Naive thymus-derived CD8-positive, alpha-beta T cell (primary cell): ENCODE data around the gene NUP188. TPM values are rescaled to one million over a fixed set of nuclear protein-coding genes. Genes with fewer than 3 reads are reported as not detected.
"Not testable (repeated sequence)": the region's sequence is repeated elsewhere in the genome, so short reads cannot be mapped to it uniquely, and the experiment has no call there.

Experiments
- ATAC-seq, 2 donors: fragments of 150-1000 bp; cut with Tn5 transposase in 1 of 2; sonication (Bioruptor Pico), chemical (Tn5 transposase) in 1 of 2; 1 replicate in 1 of 2; 2 replicates in 1 of 2; pipeline ENCODE4 v1.10.0; 2021; ENCODE audit warnings: mild to moderate bottlenecking in 2 of 2, moderate library complexity in 2 of 2
- POLR2A ChIA-PET: fragments of 350-600 bp; sonication (Branson Sonifier 250); formaldehyde crosslinking; loops from one replicate; lab custom pipeline; 2021; ENCODE audit warnings: antibody characterized with exemption; lab: Charles Lee
- DNase-seq, 10 donors: peaks; one replicate each; pipeline versions ENCODE4 v3.0.0 to v3.0.0-alpha.2; 2020 to 2022
- H3K27ac Mint-ChIP-seq, 10 donors: one replicate each; pipeline ENCODE4 v1.8.0; 2020 to 2022; ENCODE audit warnings: mild to moderate bottlenecking in 10 of 10, mixed read lengths in 10 of 10, moderate library complexity in 4 of 10, inconsistent platforms in 1 of 10
- H3K27me3 Mint-ChIP-seq, 5 donors: one replicate each; pipeline ENCODE4 v1.8.0; 2021 to 2022; ENCODE audit warnings: mixed read lengths in 5 of 5
- H3K36me3 Mint-ChIP-seq, 3 donors: one replicate each; pipeline ENCODE4 v1.8.0; 2020 to 2022; ENCODE audit warnings: mixed read lengths in 3 of 3, mild to moderate bottlenecking in 2 of 3, inconsistent platforms in 1 of 3
- H3K4me1 Mint-ChIP-seq, 4 donors: one replicate each; pipeline ENCODE4 v1.8.0; 2021 to 2022; ENCODE audit warnings: mixed read lengths in 4 of 4
- H3K4me3 Mint-ChIP-seq, 10 donors: one replicate each; pipeline ENCODE4 v1.8.0; 2020 to 2022; ENCODE audit warnings: mild to moderate bottlenecking in 10 of 10, mixed read lengths in 10 of 10, moderate library complexity in 6 of 10, inconsistent platforms in 1 of 10
- H3K9me3 Mint-ChIP-seq, 9 donors: one replicate each; pipeline ENCODE4 v1.8.0; 2020 to 2022; ENCODE audit warnings: mixed read lengths in 9 of 9, mild to moderate bottlenecking in 3 of 9, inconsistent platforms in 1 of 9, moderate library complexity in 1 of 9
- polyA plus RNA-seq, 3 donors: library from polyadenylated mRNA; unstranded; fragments of 300-500 nt; fragmentation: Illumina TruSeq; gene quantifications; one replicate each; pipeline ENCODE4 v1.2.3, GENCODE V29; 2021
- total RNA-seq, 8 experiments: library from RNA in 2 of 8; stranded (reverse) in 2 of 8; gene quantifications; one replicate each; pipeline ENCODE4 v1.2.3 and lab custom pipeline; 2021 to 2026

The NUP188 gene
- total and polyA plus RNA-seq, 5 experiments from 2014 or later, result 21.9 to 79.6 (median 36.8) TPM

DNA sequence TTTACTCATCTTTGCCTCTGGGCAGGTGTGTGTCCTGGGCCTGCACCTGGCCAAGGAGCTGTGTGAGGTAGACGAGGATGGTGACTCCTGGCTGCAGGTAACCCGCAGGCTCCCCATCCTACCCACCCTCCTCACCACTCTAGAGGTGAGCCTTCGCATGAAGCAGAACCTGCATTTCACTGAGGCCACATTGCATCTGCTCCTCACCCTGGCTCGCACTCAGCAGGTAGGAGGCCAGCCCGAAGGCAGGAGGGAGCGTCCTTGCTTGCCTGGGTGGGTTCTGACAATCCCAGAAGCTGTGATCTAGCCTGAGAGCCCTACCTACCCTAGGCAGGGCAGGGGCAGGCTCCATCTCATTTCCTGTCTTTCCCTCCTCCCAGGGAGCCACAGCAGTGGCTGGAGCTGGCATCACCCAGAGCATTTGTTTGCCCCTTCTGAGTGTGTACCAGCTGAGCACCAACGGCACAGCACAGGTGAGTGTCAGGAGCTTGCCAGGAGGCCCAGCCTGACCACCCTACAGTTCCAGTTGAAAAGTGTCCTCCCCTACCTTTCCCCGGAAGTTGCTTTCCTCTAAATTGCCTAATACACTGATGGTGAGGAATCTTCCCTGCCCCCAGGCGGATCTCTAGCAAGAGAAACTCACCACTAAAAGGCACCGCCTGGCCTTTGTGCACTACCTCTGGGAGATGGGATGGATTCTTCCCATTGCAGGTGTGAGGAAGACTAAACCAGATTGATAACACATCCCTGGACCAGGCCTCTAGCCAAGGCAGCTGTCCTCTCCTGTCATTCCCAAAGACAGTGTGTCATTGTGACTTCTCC is 54.2 kb downstream of the NUP188 start:
- POLR2A ChIA-PET, result interaction anchor here (0.6 kb wide), 1 partner anchor 37 kb away, joined by 4 read pairs; no protein-coding TSS in a partner anchor
- peak overlapping the region in 5 of 10 donors; percentile 59 to 77 (median 74) for H3K27ac Mint-ChIP-seq
- DNase-seq, result no peak
- H3K9me3 Mint-ChIP-seq, result no peaks in the 10 kb centered on the region
- H3K36me3 Mint-ChIP-seq, result peaks cover 5 to 90% (median 16%) of the 10 kb centered on the region in 3 donors
- no peak for ATAC-seq
- H3K4me1 Mint-ChIP-seq, result peaks cover 0 to 5% (median 0%) of the 10 kb centered on the region in 4 donors
- no peaks in the 10 kb centered on the region for H3K27me3 Mint-ChIP-seq
- no peak overlapping the region for H3K4me3 Mint-ChIP-seq

DNA sequence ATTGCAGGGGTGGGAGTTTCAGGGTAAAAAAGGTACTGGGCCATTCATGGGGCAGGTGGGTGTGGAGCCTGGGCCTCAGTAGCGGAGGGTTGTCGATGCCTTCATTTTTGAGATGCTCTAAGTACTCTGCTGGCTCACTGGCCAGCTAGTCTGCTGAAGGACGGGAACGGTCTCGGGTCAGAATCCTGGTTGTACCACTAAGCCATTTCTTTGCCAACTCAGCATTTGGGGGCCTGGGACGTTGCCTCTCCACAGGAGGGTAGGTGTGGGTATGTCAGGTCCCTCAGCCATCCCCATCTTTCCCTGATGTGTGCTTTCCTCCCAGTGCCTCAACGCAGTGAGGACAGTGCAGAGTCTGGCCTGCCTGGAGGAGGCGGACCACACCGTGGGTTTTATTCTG is 55.5 kb downstream of the NUP188 start:
- Mint-ChIP-seq H3K9me3 (no peaks in the 10 kb centered on the region), H3K4me1 (peaks cover 0 to 4% (median 0%) of the 10 kb centered on the region in 4 donors), H3K36me3 (peaks cover 0 to 87% (median 11%) of the 10 kb centered on the region in 3 donors), H3K27me3 (no peaks in the 10 kb centered on the region), H3K27ac (peak overlapping the region in 3 of 10 donors; percentile 10 to 46 (median 31)), H3K4me3 (no peak overlapping the region)
- POLR2A ChIA-PET, result no interaction called here
- DNase-seq (no peak), ATAC-seq (no peak)

DNA sequence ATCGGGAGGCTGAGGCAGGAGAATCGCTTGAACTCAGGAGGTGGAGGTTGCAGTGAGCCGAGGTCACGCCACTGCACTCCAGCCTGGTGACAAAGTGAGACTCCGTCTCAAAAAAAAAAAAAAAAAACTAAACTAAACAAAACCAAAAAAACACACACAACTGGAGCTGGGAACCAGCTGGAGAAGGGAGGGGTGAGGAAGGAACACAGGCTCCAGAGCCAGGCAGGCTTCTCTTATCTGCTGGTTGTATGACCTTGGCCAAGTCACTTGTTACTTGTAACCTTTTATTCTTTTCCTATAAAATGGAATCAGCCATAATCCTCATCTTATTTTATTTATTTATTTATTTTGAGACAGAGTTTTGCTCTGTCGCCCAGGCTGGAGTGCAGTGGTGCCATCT is 56.7 kb downstream of the NUP188 start:
- H3K4me1 Mint-ChIP-seq, H3K27ac Mint-ChIP-seq, DNase-seq, H3K4me3 Mint-ChIP-seq, POLR2A ChIA-PET, ATAC-seq, H3K27me3 Mint-ChIP-seq, H3K9me3 Mint-ChIP-seq: not testable (repeated sequence)
- H3K36me3 Mint-ChIP-seq, result peaks cover 0 to 76% (median 11%) of the 10 kb centered on the region in 3 donors

DNA sequence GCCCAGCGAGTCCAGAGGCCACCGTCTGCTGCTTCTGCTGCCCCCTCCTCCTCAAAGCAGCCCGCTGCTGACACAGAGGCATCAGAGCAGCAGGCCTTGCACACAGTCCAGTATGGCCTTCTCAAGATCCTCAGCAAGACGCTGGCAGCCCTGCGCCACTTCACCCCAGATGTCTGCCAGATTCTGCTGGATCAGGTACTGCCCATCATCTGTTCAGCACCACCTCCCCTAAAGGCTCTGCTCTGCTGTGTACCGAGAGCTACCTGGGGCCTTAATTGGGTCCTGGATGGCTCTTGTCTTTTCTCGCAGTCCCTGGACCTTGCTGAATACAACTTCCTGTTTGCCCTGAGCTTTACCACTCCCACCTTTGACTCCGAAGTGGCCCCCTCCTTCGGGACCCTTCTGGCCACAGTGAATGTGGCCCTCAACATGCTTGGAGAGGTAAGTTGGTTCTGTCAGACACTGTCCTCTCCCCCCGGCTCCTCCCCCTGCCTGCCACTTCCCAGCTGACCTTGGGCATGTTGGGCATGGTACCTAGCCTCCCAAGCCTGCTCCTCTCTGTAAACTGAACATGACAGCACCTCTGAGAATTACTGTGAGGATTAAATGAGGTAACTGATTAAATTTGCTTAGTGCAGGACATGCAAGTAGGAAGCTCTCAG is 58.0 kb downstream of the NUP188 start:
- peak overlapping the region in 7 of 10 donors; percentile 24 to 77 (median 47) for H3K27ac Mint-ChIP-seq
- peaks cover 0 to 66% (median 4%) of the 10 kb centered on the region in 3 donors for H3K36me3 Mint-ChIP-seq
- POLR2A ChIA-PET, result interaction anchor here (1.4 kb wide), 1 partner anchor 31 kb away, joined by 3 read pairs; no protein-coding TSS in a partner anchor

DNA sequence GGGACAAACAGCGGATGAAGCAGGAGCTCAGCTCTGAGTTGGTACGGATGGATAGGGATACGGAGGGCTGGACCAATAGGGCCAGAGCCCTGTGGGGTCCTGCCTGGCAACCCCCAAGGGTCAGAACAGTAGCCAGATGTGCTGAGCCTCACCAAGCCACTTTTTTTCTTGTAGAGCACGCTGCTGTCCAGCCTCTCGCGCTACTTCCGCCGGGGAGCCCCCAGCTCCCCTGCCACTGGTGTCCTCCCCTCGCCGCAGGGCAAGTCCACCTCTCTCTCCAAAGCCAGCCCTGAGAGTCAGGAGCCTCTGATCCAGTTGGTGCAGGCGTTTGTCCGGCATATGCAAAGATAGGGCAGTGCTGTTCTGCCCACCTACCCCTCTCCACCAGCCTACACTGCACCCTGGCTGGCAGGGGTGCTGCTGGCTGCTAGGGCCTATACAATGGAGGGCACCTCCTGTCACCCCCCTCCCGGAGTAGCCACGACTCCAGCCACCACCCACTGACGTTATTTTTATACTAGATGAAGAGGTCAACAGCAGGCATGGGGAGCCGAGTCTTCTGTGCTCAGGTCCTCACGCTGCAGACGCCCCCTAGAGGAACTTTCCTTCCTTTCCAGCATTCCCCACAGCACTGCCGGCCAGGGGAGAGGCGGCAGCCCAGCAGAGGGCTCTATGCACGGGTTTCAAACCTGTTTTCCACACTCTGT is 59.0 kb downstream of the NUP188 start:
- Mint-ChIP-seq H3K36me3 (peaks cover 0 to 62% (median 4%) of the 10 kb centered on the region in 3 donors), H3K4me1 (peaks cover 0 to 4% (median under 1%) of the 10 kb centered on the region in 4 donors), H3K27ac (peak overlapping the region in 6 of 10 donors; percentile 24 to 83 (median 54)), H3K27me3 (no peaks in the 10 kb centered on the region), H3K9me3 (no peaks in the 10 kb centered on the region), H3K4me3 (no peak overlapping the region)
- peak; percentile 85 to 88 for ATAC-seq
- POLR2A ChIA-PET, result interaction anchor here (1.4 kb wide), 1 partner anchor 30 kb away, joined by 3 read pairs; no protein-coding TSS in a partner anchor
- DNase-seq, result peak in 7 of 10 donors; percentile 24 to 47 (median 38)

More for the DNA sequence above, 58.0 kb downstream of the NUP188 start:
- ATAC-seq (no peak), DNase-seq (no peak)
- peaks cover 0 to 4% (median under 1%) of the 10 kb centered on the region in 4 donors for H3K4me1 Mint-ChIP-seq
- no peaks in the 10 kb centered on the region for H3K27me3 Mint-ChIP-seq
- H3K9me3 Mint-ChIP-seq, result no peaks in the 10 kb centered on the region
- no peak overlapping the region for H3K4me3 Mint-ChIP-seq

DNA sequence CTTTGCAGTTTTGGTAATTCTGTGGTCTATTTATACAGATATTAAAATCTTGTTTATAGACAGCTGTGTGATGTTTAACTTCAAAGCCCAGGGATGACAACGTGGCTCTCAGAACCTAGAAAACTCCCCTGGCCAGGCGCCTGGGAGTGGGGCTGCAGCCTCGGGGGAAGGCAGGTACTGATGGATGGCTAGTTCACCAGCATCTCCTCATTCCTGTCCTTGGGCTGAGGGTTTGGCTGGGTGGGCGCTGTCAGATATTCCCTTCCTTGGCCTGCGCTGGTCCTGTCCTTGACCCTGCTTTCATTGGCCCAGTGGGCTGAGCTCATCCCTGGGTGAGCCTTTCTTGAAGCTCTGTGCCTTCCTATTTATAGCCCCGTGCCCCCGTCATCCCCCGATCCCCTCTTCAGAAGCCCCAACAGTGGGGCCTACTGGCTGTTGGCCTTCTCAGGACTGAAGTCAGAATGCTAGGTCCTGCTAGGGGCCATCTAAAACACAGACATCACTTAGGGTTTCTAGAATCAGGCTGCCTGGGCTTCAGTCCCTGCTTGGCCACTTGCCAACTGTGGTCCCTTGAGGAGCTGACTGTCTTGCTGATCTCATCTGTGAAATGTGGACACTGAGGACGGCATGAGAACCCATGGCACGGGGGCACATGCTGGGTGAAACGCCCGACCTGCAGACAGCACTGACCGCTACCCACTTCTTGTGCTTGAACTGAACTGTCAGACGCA is 59.7 kb downstream of the NUP188 start:
- H3K4me1 Mint-ChIP-seq, result peaks cover 0 to 4% (median under 1%) of the 10 kb centered on the region in 4 donors
- H3K9me3 Mint-ChIP-seq, result no peaks in the 10 kb centered on the region
- peak overlapping the region in 5 of 10 donors; percentile 20 to 83 (median 31) for H3K27ac Mint-ChIP-seq

DNA sequence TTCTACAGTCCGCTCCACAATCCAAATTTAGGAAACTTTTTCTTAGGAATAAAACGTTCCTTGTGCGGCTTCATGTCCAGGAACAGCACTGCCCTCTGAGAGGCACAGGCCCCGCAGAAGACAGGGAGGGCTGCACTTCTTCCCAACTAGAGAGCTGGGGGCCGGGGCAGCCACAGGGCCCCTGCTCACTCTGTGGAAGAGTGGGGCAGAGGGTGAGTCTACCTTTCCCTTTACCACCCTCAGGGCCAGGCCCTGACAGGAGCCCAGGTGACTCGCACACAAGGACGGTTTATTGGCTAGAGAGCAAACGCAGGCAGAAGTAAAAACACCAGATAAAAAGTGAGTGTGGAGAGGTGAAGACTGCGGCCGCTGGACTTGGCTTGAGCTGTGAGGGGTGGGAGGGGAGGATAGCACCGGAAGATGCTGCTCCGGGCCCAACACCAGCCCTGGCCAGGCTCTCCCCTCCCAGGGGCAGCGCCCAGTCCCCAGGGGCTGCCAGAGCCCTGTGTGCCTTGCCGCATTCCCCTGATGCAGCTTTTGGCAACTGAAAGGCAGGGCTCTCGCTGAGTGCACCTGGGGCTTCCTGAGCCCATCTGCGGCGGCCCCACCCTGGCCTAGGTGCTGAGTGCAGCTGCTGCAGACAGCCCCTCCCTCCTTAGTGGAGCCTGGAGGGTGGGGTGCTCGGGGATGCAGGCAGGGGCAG is 60.4 kb downstream of the NUP188 start:
- peaks cover 0 to 6% (median under 1%) of the 10 kb centered on the region in 4 donors for H3K4me1 Mint-ChIP-seq
- no peak overlapping the region for H3K27ac Mint-ChIP-seq
- ATAC-seq (no peak), DNase-seq (no peak)
- H3K36me3 Mint-ChIP-seq, result peaks cover 0 to 59% (median 4%) of the 10 kb centered on the region in 3 donors
- H3K4me3 Mint-ChIP-seq, result no peak overlapping the region
- H3K9me3 Mint-ChIP-seq, result no peaks in the 10 kb centered on the region
- POLR2A ChIA-PET, result no interaction called here
- no peaks in the 10 kb centered on the region for H3K27me3 Mint-ChIP-seq

More for the DNA sequence above, 59.7 kb downstream of the NUP188 start:
- no peak for DNase-seq
- H3K4me3 Mint-ChIP-seq, result no peak overlapping the region
- H3K36me3 Mint-ChIP-seq, result peaks cover 0 to 60% (median 1%) of the 10 kb centered on the region in 3 donors
- H3K27me3 Mint-ChIP-seq, result no peaks in the 10 kb centered on the region
- peak in 1 of 2 donors; percentile 8 for ATAC-seq
- POLR2A ChIA-PET, result no interaction called here

DNA sequence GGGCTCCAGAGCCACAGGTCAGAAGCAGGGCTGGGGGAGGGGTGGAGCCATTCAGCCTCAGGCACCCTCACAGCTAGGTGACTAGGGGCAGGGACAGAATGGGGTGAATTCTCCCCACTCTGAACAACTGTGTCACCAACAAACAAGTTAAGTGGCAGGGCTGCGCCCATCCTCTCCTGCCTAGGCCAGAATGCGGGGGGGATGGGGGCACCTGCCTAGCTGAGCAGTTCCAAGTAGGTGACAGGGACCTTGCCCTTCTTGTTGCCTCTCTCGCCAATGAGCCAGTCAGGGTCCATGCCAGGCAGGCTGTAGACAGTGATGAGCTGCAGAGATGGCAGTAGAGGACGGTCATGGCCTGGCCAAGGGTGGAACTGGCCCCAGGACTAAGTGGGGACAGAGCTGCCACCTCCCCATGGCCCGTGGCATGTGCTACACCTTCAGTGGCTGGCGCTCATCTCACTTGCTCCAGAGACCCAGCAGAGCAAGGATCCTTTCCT is 61.0 kb downstream of the NUP188 start:
- no peak overlapping the region for H3K4me3 Mint-ChIP-seq
- H3K36me3 Mint-ChIP-seq, result peaks cover 0 to 55% (median 4%) of the 10 kb centered on the region in 3 donors
- H3K27ac Mint-ChIP-seq, result no peak overlapping the region
- DNase-seq (no peak), ATAC-seq (no peak)
- H3K9me3 Mint-ChIP-seq, result no peaks in the 10 kb centered on the region
- no peaks in the 10 kb centered on the region for H3K27me3 Mint-ChIP-seq
- peaks cover 0 to 6% (median under 1%) of the 10 kb centered on the region in 4 donors for H3K4me1 Mint-ChIP-seq
- POLR2A ChIA-PET, result interaction anchor here (0.6 kb wide), 1 partner anchor 9 kb away, joined by 3 read pairs; no protein-coding TSS in a partner anchor

DNA sequence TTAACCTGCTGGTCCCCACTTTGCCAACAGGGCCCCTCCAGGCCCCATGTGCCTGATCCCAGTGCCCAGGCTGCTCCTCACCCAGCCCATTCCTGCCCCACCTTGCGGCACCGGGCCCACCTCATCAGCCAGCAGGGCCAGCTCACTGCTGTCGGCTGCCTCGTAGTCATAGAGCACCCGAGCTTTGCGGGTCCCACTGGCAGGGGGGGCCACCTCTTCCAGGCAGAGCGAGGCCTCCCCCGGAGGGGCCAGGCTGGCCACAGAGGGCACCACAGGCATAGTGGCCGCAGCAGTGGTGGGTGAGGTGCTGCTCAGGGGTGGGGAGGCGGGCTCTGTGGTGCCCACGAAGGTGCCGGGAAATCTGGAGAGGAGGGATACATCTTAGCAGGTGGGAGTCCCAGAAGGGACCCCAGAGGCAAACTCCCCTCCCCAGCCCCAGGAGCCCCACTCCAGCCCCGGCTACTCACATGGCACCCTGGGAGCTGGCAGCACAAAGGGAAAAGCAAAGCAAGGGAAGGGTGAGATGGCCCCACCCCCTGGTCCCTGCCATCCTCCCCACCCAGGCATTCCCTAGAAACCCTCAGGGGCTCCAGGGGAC is 61.6 kb downstream of the NUP188 start:
- Mint-ChIP-seq H3K9me3 (no peaks in the 10 kb centered on the region), H3K4me1 (peaks cover 0 to 6% (median under 1%) of the 10 kb centered on the region in 4 donors), H3K36me3 (peaks cover 0 to 53% (median 4%) of the 10 kb centered on the region in 3 donors), H3K27me3 (no peaks in the 10 kb centered on the region), H3K27ac (no peak overlapping the region), H3K4me3 (no peak overlapping the region)
- POLR2A ChIA-PET, result interaction anchor here (0.6 kb wide), 1 partner anchor 8 kb away, joined by 3 read pairs; no protein-coding TSS in a partner anchor
- ATAC-seq (no peak), DNase-seq (no peak)

DNA sequence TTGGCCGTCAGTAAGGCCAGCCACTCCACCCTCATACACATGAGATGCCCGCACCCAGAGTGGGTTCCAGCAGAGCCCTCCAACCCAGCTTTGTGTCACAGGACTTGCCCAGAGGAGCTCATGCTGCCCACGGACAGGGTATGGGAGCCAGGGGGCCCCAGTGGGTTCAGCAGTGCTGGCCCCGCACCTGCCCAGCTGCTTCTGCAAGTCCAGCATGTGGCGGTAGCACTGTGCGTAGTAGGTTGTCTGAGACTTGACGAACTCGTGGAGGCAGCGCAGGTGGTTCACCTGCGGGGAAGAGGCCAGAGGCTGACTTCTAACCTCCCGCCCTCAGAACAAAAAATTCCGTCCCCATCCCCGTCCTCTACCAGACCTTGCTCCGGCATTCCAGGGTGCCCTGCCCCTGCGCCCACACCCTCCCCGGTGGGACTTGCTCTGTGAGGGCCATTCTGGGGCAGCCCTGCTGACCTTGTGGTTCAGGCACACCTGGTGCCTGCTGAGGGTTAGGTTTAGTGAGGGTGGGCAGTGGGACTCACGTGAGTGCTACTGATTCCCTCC is 62.2 kb downstream of the NUP188 start:
- POLR2A ChIA-PET, result no interaction called here
- Mint-ChIP-seq H3K27ac (no peak overlapping the region), H3K36me3 (peaks cover 0 to 53% (median 4%) of the 10 kb centered on the region in 3 donors), H3K4me1 (peaks cover 0 to 6% (median under 1%) of the 10 kb centered on the region in 4 donors), H3K27me3 (no peaks in the 10 kb centered on the region), H3K9me3 (no peaks in the 10 kb centered on the region), H3K4me3 (no peak overlapping the region)
- DNase-seq (no peak), ATAC-seq (no peak)
